Measurements from ENCODE around the gene RCOR2. TPM values are rescaled to one million over a fixed set of nuclear protein-coding genes. Genes with fewer than 3 reads are reported as not detected.

RCOR2 gene
- total RNA-seq, 1 donor from 2014 or later: not detected

DNA sequence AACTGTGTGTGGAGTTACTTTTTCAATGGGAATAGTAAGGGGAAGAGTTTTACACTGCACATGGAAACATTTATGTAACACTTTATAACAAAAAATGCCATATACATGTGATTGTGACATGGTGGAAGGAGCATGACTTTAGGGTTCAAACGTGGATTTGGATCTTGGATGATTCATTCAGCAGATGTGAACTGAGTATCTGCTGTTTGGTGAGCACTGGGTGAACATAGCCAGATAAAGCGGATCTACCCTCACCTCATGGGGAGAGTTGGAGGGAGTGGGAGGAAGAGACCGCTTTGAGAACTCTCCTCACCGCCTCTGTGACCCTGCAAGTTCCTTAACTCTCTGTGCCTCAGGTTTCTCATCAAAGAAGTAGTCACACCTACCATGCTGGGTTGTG is 24.9 kb upstream of the RCOR2 start:
- H3K36me3 ChIP-seq: no peaks in the 10 kb centered on the region
- no peaks in the 10 kb centered on the region for H3K9me3 ChIP-seq
- H3K4me3 ChIP-seq: no peak overlapping the region
- peaks cover 33% of the 10 kb centered on the region for H3K4me1 ChIP-seq
- no peak for DNase-seq (ENCODE audit: extremely low spot score in 2 of 2)
- H3K27me3 ChIP-seq: no peaks in the 10 kb centered on the region
- no peak for TF ChIP-seq POLR2AphosphoS5 (IDR thresholded peaks at IDR 0.05; ENCODE audit: insufficient read depth in 1 of 2, low read depth in 1 of 2)
- TF ChIP-seq POLR2A (IDR thresholded peaks at IDR 0.05): no peak
- TF ChIP-seq, protein P1, sequence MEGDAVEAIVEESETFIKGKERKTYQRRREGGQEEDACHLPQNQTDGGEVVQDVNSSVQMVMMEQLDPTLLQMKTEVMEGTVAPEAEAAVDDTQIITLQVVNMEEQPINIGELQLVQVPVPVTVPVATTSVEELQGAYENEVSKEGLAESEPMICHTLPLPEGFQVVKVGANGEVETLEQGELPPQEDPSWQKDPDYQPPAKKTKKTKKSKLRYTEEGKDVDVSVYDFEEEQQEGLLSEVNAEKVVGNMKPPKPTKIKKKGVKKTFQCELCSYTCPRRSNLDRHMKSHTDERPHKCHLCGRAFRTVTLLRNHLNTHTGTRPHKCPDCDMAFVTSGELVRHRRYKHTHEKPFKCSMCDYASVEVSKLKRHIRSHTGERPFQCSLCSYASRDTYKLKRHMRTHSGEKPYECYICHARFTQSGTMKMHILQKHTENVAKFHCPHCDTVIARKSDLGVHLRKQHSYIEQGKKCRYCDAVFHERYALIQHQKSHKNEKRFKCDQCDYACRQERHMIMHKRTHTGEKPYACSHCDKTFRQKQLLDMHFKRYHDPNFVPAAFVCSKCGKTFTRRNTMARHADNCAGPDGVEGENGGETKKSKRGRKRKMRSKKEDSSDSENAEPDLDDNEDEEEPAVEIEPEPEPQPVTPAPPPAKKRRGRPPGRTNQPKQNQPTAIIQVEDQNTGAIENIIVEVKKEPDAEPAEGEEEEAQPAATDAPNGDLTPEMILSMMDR (IDR thresholded peaks at IDR 0.05): no peak
- intact Hi-C loops (cut with DNase I): loop anchor here (10.0 kb wide), 1 partner anchor 177 kb away; the partner anchor contains the start of gene ZFTA
- no peak overlapping the region for H3K27ac ChIP-seq

DNA sequence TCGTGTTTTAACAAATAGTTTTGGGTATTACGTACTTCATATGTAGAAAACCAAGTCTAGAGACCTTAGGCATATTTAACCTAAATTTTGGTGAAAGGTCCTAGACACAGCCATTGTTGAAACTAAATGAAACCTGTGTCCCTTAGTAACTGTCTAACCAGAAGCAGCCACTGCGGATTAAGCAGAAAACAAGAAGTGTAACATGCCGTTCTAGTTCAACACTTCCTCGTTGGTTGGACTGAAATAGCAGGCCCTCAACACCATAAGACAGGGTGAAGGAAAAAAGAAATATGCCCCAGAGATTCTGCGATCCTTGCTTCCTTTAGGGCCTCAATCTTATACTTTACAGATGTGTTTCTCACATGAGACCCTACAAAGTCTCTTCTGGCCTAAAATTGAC is 23.8 kb upstream of the RCOR2 start:
- TF ChIP-seq, protein P1 (IDR thresholded peaks at IDR 0.05): no peak
- no peak for TF ChIP-seq POLR2A (IDR thresholded peaks at IDR 0.05)
- TF ChIP-seq POLR2AphosphoS5 (IDR thresholded peaks at IDR 0.05; ENCODE audit: insufficient read depth in 1 of 2, low read depth in 1 of 2): no peak
- H3K27me3 ChIP-seq: no peaks in the 10 kb centered on the region
- H3K36me3 ChIP-seq: no peaks in the 10 kb centered on the region
- no peak for DNase-seq (ENCODE audit: extremely low spot score in 2 of 2)
- intact Hi-C loops (cut with DNase I): loop anchor here (10.0 kb wide), 1 partner anchor 176 kb away; the partner anchor contains the start of gene ZFTA
- no peak overlapping the region for H3K27ac ChIP-seq
- H3K9me3 ChIP-seq: no peaks in the 10 kb centered on the region
- H3K4me3 ChIP-seq: no peak overlapping the region
- peaks cover 31% of the 10 kb centered on the region for H3K4me1 ChIP-seq

DNA sequence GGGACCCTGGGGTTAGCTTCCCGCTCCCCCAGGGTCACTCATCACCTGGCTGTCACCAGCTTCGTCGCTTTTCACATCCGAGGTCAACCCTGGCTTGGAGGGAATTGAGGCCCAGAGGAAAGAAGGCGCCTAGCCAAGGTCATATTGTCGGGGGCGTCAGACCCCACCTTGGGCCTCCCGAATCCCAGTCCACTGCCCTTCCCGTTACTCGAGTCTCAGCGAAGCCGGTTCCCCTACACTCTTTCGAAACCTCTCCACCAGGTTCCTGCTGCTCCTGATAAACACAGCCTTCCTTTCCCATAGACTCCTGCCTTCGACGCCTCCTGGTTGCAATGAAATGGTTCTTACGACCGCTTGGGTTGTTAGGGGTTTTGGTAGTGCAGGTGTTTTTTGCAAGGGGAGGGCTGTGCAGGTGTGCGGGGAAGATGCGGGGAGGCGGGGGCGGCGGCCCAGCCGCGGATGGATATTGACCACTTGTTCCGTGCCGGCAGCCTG is 22.5 kb upstream of the RCOR2 start:
- no peaks in the 10 kb centered on the region for H3K9me3 ChIP-seq
- TF ChIP-seq POLR2AphosphoS5 (IDR thresholded peaks at IDR 0.05; ENCODE audit: insufficient read depth in 1 of 2, low read depth in 1 of 2) (no peak), POLR2A (IDR thresholded peaks at IDR 0.05) (no peak)
- TF ChIP-seq, protein P1 (IDR thresholded peaks at IDR 0.05): no peak
- H3K4me1 ChIP-seq: peaks cover 21% of the 10 kb centered on the region
- peak overlapping the region; percentile 68 for H3K4me3 ChIP-seq
- peak overlapping the region; percentile 67 for H3K27ac ChIP-seq
- intact Hi-C loops (cut with DNase I): no loop called here
- H3K36me3 ChIP-seq: no peaks in the 10 kb centered on the region
- no peaks in the 10 kb centered on the region for H3K27me3 ChIP-seq
- DNase-seq (ENCODE audit: extremely low spot score in 2 of 2): no peak

DNA sequence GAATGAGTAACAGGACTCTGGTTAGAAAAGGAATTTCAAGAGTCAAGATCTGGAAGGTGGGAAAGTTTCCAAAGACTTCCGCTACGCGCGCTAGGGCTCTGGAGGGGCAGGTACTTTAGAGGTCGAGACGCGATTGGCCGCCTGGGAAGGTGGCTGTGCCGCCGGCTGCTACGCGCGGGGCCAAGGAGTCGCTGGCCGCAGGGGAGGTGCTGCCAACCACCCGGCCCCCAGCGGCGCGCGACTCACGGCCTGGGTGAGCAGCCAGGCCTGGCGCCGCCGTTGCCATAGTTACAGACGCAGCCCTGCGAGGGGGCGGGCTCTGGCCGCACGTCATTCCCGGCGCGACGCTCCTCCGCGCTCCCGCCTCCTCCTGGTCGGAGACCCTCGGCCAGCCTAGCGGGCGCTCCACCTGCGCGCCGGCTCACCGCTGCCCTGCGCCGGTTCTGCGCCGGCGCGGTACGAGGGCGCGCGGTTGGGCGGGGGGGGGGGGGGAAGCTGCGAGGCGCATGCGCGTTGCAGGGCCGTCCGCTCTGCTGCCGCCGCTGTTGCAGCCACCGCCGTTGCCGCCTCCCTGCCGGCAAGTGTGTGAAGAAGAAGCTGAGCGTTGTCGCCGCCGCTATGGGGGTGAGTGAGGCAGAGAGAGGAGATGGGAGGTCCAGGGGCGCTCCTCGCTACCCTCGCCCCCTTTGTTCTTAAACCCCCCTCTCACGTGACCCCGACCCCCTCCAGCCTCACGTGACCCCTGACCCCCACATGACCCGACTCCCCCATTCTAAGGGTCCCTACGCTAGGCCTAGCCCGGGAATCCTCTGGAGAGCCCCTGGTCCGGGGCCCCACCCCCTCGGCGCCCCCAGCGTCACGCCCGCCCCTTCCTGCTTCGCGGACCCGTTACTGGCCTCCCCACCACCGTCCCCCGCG is 21.8 kb upstream of the RCOR2 start, which contains the start of gene NAA40:
Gene NAA40, plus strand, starts transcription at position 524 of the 918 bp plus-strand sequence. Its CDS starts 95 bp downstream, at position 619.
- TF ChIP-seq POLR2A (IDR thresholded peaks at IDR 0.05): no peak
- TF ChIP-seq, protein P1 (IDR thresholded peaks at IDR 0.05): peak in 1 of 3 experiments; percentile 10
- TF ChIP-seq POLR2AphosphoS5 (IDR thresholded peaks at IDR 0.05; ENCODE audit: insufficient read depth in 1 of 2, low read depth in 1 of 2): peak in 1 of 2 donors; percentile 41
- Histone ChIP-seq H3K27ac (peak within 1 kb of the TSS; percentile 67), H3K27me3 (no peaks in the 10 kb centered on the region), H3K36me3 (no peaks in the 10 kb centered on the region), H3K4me3 (peak within 1 kb of the TSS; percentile 68), H3K9me3 (no peaks in the 10 kb centered on the region), H3K4me1 (peaks cover 21% of the 10 kb centered on the region)
- intact Hi-C loops (cut with DNase I): no loop called here
- DNase-seq (ENCODE audit: extremely low spot score in 2 of 2): no peak

Measured in vagina (tissue), 2 donors.